ENCODE measurements around the gene IGF2BP1.

Gene IGF2BP1

DNA sequence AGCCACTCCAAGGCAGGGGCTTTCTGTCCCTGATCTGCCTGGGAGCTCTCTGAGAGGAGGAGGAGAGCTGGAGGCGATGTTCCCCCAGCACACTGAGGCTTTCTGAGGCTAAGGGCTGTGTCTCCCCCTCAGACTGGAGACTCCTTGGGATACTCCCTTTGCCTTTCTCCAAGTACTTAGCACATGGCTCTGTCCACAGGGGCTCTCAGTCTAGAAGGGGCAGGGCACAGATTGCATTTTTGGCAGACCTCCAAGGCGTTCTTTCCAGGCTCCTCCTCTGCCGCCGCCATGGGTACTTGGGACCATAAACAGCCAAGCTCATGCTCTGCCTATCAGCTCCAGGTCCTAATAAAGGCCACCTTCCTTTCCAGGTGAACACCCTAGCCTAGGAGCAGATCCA, 27.0 kb upstream of the IGF2BP1 start:
- TF ChIP-seq CTCF (IDR thresholded peaks at IDR 0.05; ENCODE audit: insufficient read depth, low read depth, low read length, missing control alignments): no peak
- DNase-seq (ENCODE audit: low read depth): no peak

GRCh38 chr17:48970865-48971687, 26.1 kb upstream of the IGF2BP1 start:
- TF ChIP-seq CTCF (IDR thresholded peaks at IDR 0.05; ENCODE audit: insufficient read depth, low read depth, low read length, missing control alignments): no peak
- no peak overlapping the region for H3K4me3 ChIP-seq (ENCODE audit: low read depth, low read length)
- DNase-seq (ENCODE audit: low read depth): no peak

More for the DNA sequence above, 27.0 kb upstream of the IGF2BP1 start:
- H3K4me3 ChIP-seq (ENCODE audit: low read depth, low read length): no peak overlapping the region

- H3K4me3 ChIP-seq (ENCODE audit: low read depth, low read length): no peak overlapping the region
- no peak for TF ChIP-seq CTCF (IDR thresholded peaks at IDR 0.05; ENCODE audit: insufficient read depth, low read depth, low read length, missing control alignments)
- no peak for DNase-seq (ENCODE audit: low read depth)
Measured at GRCh38 chr17:48972749-48973097, 24.5 kb upstream of the IGF2BP1 start.

- no peak overlapping the region for H3K4me3 ChIP-seq (ENCODE audit: low read depth, low read length)
- no peak for TF ChIP-seq CTCF (IDR thresholded peaks at IDR 0.05; ENCODE audit: insufficient read depth, low read depth, low read length, missing control alignments)
Measured at GRCh38 chr17:48973806-48974205, 23.4 kb upstream of the IGF2BP1 start.

GRCh38 chr17:48981927-48982539, 15.2 kb upstream of the IGF2BP1 start:
- no peak overlapping the region for H3K4me3 ChIP-seq (ENCODE audit: low read depth, low read length)
- DNase-seq (ENCODE audit: low read depth): no peak
- no peak for TF ChIP-seq CTCF (IDR thresholded peaks at IDR 0.05; ENCODE audit: insufficient read depth, low read depth, low read length, missing control alignments)

More at GRCh38 chr17:48973806-48974205, 23.4 kb upstream of the IGF2BP1 start:
- DNase-seq (ENCODE audit: low read depth): no peak

DNA sequence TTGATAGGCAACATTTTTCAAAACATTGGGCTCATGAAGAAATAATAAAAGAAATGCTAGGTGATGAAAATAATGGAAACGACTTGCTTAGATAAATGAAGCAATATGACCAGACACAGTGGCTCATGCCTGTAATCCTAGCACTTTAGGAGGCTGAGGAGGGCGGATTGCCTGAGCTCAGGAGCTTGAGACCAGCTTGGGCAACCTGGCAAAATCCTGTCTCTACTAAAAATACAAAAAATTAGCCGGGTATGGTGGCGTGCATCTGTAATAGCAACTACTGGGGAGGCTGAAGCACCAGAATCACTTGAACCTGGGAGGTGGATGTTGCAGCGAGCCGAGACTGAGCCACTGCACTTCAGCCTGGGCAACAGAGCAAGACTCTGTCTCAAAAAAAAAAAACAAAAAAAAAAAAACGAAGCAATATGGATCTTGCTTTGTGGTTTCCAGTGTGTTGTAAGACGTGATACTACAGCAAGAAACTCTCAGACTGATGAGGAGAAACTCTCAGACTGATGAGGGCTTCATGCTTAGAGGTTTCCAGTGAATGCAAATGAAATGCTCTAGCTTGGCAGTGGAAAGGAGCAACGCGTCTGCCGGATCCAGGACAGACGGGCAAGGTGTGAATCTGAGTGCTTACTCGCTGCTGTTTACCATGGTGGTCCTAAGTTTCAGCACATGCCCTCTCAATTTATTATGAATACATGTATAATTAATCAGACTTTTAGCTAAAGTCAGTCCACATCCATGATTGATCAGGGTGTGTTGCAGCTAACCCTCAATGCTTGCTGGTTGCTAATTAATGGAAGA, 11.5 kb upstream of the IGF2BP1 start:
- no peak for DNase-seq (ENCODE audit: low read depth)
- TF ChIP-seq CTCF (IDR thresholded peaks at IDR 0.05; ENCODE audit: insufficient read depth, low read depth, low read length, missing control alignments): no peak
- H3K4me3 ChIP-seq (ENCODE audit: low read depth, low read length): no peak overlapping the region

All from GM12865 (cell line).